Measurements from ENCODE around the gene UBE2L3.
"Not testable (repeated sequence)": the region's sequence is repeated elsewhere in the genome, so short reads cannot be mapped to it uniquely, and the experiment has no call there.

The UBE2L3 gene

GRCh38 chr22:21598302-21598701 lies 30.8 kb downstream of the UBE2L3 start:
- no peak for DNase-seq

GRCh38 chr22:21599053-21599893 lies 31.8 kb downstream of the UBE2L3 start:
- DNase-seq, result no peak

GRCh38 chr22:21602579-21602978 lies 35.1 kb downstream of the UBE2L3 start:
- DNase-seq, result no peak

GRCh38 chr22:21603973-21604372 lies 36.5 kb downstream of the UBE2L3 start:
- no peak for DNase-seq

- DNase-seq, result no peak
Measured at GRCh38 chr22:21605887-21606564, 38.5 kb downstream of the UBE2L3 start.

- no peak for DNase-seq
Measured at GRCh38 chr22:21606775-21607174, 39.3 kb downstream of the UBE2L3 start.

GRCh38 chr22:21609556-21610157 lies 42.1 kb downstream of the UBE2L3 start:
- not testable (repeated sequence) for DNase-seq

GRCh38 chr22:21611210-21611977 lies 43.9 kb downstream of the UBE2L3 start:
- DNase-seq, result no peak

- no peak for DNase-seq
Measured at GRCh38 chr22:21612858-21613257, 45.3 kb downstream of the UBE2L3 start.

- DNase-seq, result no peak
Measured at GRCh38 chr22:21613553-21614233, 46.2 kb downstream of the UBE2L3 start.

GRCh38 chr22:21615731-21616130 lies 48.2 kb downstream of the UBE2L3 start:
- DNase-seq, result no peak

GRCh38 chr22:21617337-21617736 lies 49.8 kb downstream of the UBE2L3 start:
- not testable (repeated sequence) for DNase-seq

GRCh38 chr22:21621025-21621424 lies 53.5 kb downstream of the UBE2L3 start:
- no peak for DNase-seq

GRCh38 chr22:21622011-21622918 lies 54.8 kb downstream of the UBE2L3 start:
- DNase-seq, result no peak

- no peak for DNase-seq
Measured at GRCh38 chr22:21622919-21623647, 55.6 kb downstream of the UBE2L3 start.

GRCh38 chr22:21623648-21623970 lies 56.1 kb downstream of the UBE2L3 start:
- no peak for DNase-seq

- no peak for DNase-seq
Measured at GRCh38 chr22:21624120-21624879, 56.8 kb downstream of the UBE2L3 start.

GRCh38 chr22:21624880-21625791 lies 57.6 kb downstream of the UBE2L3 start:
- DNase-seq, result no peak

All from right kidney (tissue), 1 donor.